ENCODE data around the gene PARD3B. TPM values are rescaled to one million over a fixed set of nuclear protein-coding genes. Genes with fewer than 3 reads are reported as not detected.
"Not testable (repeated sequence)": the region's sequence is repeated elsewhere in the genome, so short reads cannot be mapped to it uniquely, and the experiment has no call there.

The PARD3B gene
- total and polyA plus RNA-seq, 8 donors, result 18.5 to 24.6 (median 21.1) TPM

GRCh38 chr2:205484764-205485163 is 939.5 kb downstream of the PARD3B start:
- H3K4me1 ChIP-seq, result no peaks in the 10 kb centered on the region
- H3K36me3 ChIP-seq, result no peaks in the 10 kb centered on the region
- H3K9me3 ChIP-seq, result no peaks in the 10 kb centered on the region
- H3K27me3 ChIP-seq, result no peaks in the 10 kb centered on the region
- H3K27ac ChIP-seq, result no peak overlapping the region
- no peak for TF ChIP-seq CTCF (IDR thresholded peaks at IDR 0.05)
- DNase-seq, result no peak
- no peak overlapping the region for H3K4me3 ChIP-seq
- ATAC-seq, result no peak
- intact Hi-C loops (cut with DNase I), result no loop called here

- intact Hi-C loops (cut with DNase I); DNase-seq: not testable (repeated sequence)
Measured at GRCh38 chr2:205493528-205493927, 948.3 kb downstream of the PARD3B start.

GRCh38 chr2:205494537-205495235 is 949.4 kb downstream of the PARD3B start:
- no peaks in the 10 kb centered on the region for H3K36me3 ChIP-seq
- DNase-seq (no peak), ATAC-seq (no peak)
- peaks cover 0 to 4% of the 10 kb centered on the region in 2 donors for H3K9me3 ChIP-seq
- H3K4me3 ChIP-seq, result no peak overlapping the region
- H3K27me3 ChIP-seq, result no peaks in the 10 kb centered on the region
- intact Hi-C loops (cut with DNase I), result no loop called here
- TF ChIP-seq CTCF (IDR thresholded peaks at IDR 0.05), result no peak
- no peaks in the 10 kb centered on the region for H3K4me1 ChIP-seq
- no peak overlapping the region for H3K27ac ChIP-seq

More at GRCh38 chr2:205493528-205493927, 948.3 kb downstream of the PARD3B start:
- H3K27me3 ChIP-seq, ATAC-seq, H3K4me3 ChIP-seq, H3K36me3 ChIP-seq, H3K27ac ChIP-seq, H3K9me3 ChIP-seq, H3K4me1 ChIP-seq: not testable (repeated sequence)

GRCh38 chr2:205495819-205496218 is 950.5 kb downstream of the PARD3B start:
- no peak overlapping the region for H3K27ac ChIP-seq
- no peaks in the 10 kb centered on the region for H3K27me3 ChIP-seq
- no peak for TF ChIP-seq CTCF (IDR thresholded peaks at IDR 0.05)
- intact Hi-C loops (cut with DNase I), result no loop called here
- H3K36me3 ChIP-seq, result no peaks in the 10 kb centered on the region
- ATAC-seq (no peak), DNase-seq (no peak)
- no peak overlapping the region for H3K4me3 ChIP-seq
- peaks cover 0 to 4% of the 10 kb centered on the region in 2 donors for H3K9me3 ChIP-seq
- H3K4me1 ChIP-seq, result no peaks in the 10 kb centered on the region

- Histone ChIP-seq H3K27me3 (no peaks in the 10 kb centered on the region), H3K9me3 (peaks cover 0 to under 1% of the 10 kb centered on the region in 2 donors), H3K27ac (no peak overlapping the region), H3K4me3 (no peak overlapping the region), H3K4me1 (no peaks in the 10 kb centered on the region), H3K36me3 (no peaks in the 10 kb centered on the region)
- TF ChIP-seq CTCF (IDR thresholded peaks at IDR 0.05), result no peak
- intact Hi-C loops (cut with DNase I), result no loop called here
- ATAC-seq (no peak), DNase-seq (no peak)
Measured at GRCh38 chr2:205496370-205496769, 951.1 kb downstream of the PARD3B start.

- peak in 1 of 4 donors; percentile 63 for DNase-seq
- Histone ChIP-seq H3K27me3 (no peaks in the 10 kb centered on the region), H3K4me3 (no peak overlapping the region), H3K4me1 (no peaks in the 10 kb centered on the region), H3K36me3 (no peaks in the 10 kb centered on the region), H3K9me3 (no peaks in the 10 kb centered on the region), H3K27ac (no peak overlapping the region)
- intact Hi-C loops (cut with DNase I), result no loop called here
- peak; percentile 33 for ATAC-seq
- TF ChIP-seq CTCF (IDR thresholded peaks at IDR 0.05), result no peak
Measured at GRCh38 chr2:205496772-205497171, 951.5 kb downstream of the PARD3B start.
